ENCODE measurements around the gene PRUNE2. TPM values are rescaled to one million over a fixed set of nuclear protein-coding genes. Genes with fewer than 3 reads are reported as not detected.
A peak's percentile ranks its signal among the peaks of the same experiment; 100 is the strongest.

PRUNE2 gene
- total RNA-seq, 2 donors from 2014 or later: 0.24 to 0.39 TPM

- no peaks in the 10 kb centered on the region for H3K9me3 Mint-ChIP-seq
- no peaks in the 10 kb centered on the region for H3K36me3 Mint-ChIP-seq (ENCODE audit: low read depth)
- ATAC-seq (replicated peaks): no peak
- H3K27ac Mint-ChIP-seq: no peak overlapping the region
- H3K4me1 Mint-ChIP-seq: no peaks in the 10 kb centered on the region
- no peak overlapping the region for H3K4me3 Mint-ChIP-seq
- peaks cover under 1% of the 10 kb centered on the region for H3K27me3 Mint-ChIP-seq
Observed at GRCh38 chr9:76586390-76587314, 319.3 kb downstream of the PRUNE2 start.

GRCh38 chr9:76585487-76586389, 320.2 kb downstream of the PRUNE2 start:
- Mint-ChIP-seq H3K36me3 (ENCODE audit: low read depth) (no peaks in the 10 kb centered on the region), H3K9me3 (no peaks in the 10 kb centered on the region), H3K27me3 (peaks cover 4% of the 10 kb centered on the region), H3K4me3 (no peak overlapping the region), H3K27ac (no peak overlapping the region), H3K4me1 (no peaks in the 10 kb centered on the region)
- no peak for ATAC-seq (replicated peaks)

- Mint-ChIP-seq H3K9me3 (no peaks in the 10 kb centered on the region), H3K27me3 (peaks cover 4% of the 10 kb centered on the region)
Observed at GRCh38 chr9:76583256-76583655, 322.7 kb downstream of the PRUNE2 start.

GRCh38 chr9:76581731-76582130, 324.2 kb downstream of the PRUNE2 start:
- no peak overlapping the region for H3K27ac Mint-ChIP-seq
- ATAC-seq (replicated peaks): no peak
- peaks cover 8% of the 10 kb centered on the region for H3K27me3 Mint-ChIP-seq
- no peaks in the 10 kb centered on the region for H3K36me3 Mint-ChIP-seq (ENCODE audit: low read depth)
- H3K9me3 Mint-ChIP-seq: no peaks in the 10 kb centered on the region
- no peak overlapping the region for H3K4me3 Mint-ChIP-seq
- peaks cover 3% of the 10 kb centered on the region for H3K4me1 Mint-ChIP-seq

More at GRCh38 chr9:76583256-76583655, 322.7 kb downstream of the PRUNE2 start:
- H3K27ac Mint-ChIP-seq: no peak overlapping the region
- ATAC-seq (replicated peaks): no peak
- no peaks in the 10 kb centered on the region for H3K36me3 Mint-ChIP-seq (ENCODE audit: low read depth)
- H3K4me1 Mint-ChIP-seq: no peaks in the 10 kb centered on the region
- H3K4me3 Mint-ChIP-seq: no peak overlapping the region

- no peak for ATAC-seq (replicated peaks)
Observed at GRCh38 chr9:76580820-76581219, 325.1 kb downstream of the PRUNE2 start.

GRCh38 chr9:76580188-76580587, 325.7 kb downstream of the PRUNE2 start:
- no peak for ATAC-seq (replicated peaks)
- H3K4me3 Mint-ChIP-seq: no peak overlapping the region

More at GRCh38 chr9:76580820-76581219, 325.1 kb downstream of the PRUNE2 start:
- peaks cover 6% of the 10 kb centered on the region for H3K4me1 Mint-ChIP-seq
- H3K27me3 Mint-ChIP-seq: peaks cover 8% of the 10 kb centered on the region
- no peaks in the 10 kb centered on the region for H3K36me3 Mint-ChIP-seq (ENCODE audit: low read depth)
- H3K4me3 Mint-ChIP-seq: no peak overlapping the region
- H3K27ac Mint-ChIP-seq: no peak overlapping the region
- H3K9me3 Mint-ChIP-seq: no peaks in the 10 kb centered on the region

GRCh38 chr9:76576344-76576743, 329.6 kb downstream of the PRUNE2 start:
- Mint-ChIP-seq H3K4me3 (peak overlapping the region; percentile 18), H3K36me3 (ENCODE audit: low read depth) (no peaks in the 10 kb centered on the region), H3K9me3 (no peaks in the 10 kb centered on the region), H3K27ac (peak overlapping the region; percentile 69), H3K4me1 (peaks cover 6% of the 10 kb centered on the region), H3K27me3 (peaks cover 16% of the 10 kb centered on the region)
- peak; percentile 84 for ATAC-seq (replicated peaks)

More at GRCh38 chr9:76580188-76580587, 325.7 kb downstream of the PRUNE2 start:
- H3K36me3 Mint-ChIP-seq (ENCODE audit: low read depth): no peaks in the 10 kb centered on the region
- no peak overlapping the region for H3K27ac Mint-ChIP-seq
- H3K9me3 Mint-ChIP-seq: no peaks in the 10 kb centered on the region
- H3K4me1 Mint-ChIP-seq: peaks cover 6% of the 10 kb centered on the region
- peaks cover 8% of the 10 kb centered on the region for H3K27me3 Mint-ChIP-seq

- no peak for ATAC-seq (replicated peaks)
- Mint-ChIP-seq H3K4me1 (peaks cover 6% of the 10 kb centered on the region), H3K4me3 (peak overlapping the region; percentile 18), H3K27me3 (peaks cover 16% of the 10 kb centered on the region), H3K9me3 (peaks cover 2% of the 10 kb centered on the region), H3K36me3 (ENCODE audit: low read depth) (no peaks in the 10 kb centered on the region), H3K27ac (peak overlapping the region; percentile 69)
Observed at GRCh38 chr9:76575761-76576160, 330.2 kb downstream of the PRUNE2 start.

GRCh38 chr9:76573905-76574760, 331.8 kb downstream of the PRUNE2 start:
- H3K4me3 Mint-ChIP-seq: no peak overlapping the region
- H3K36me3 Mint-ChIP-seq (ENCODE audit: low read depth): no peaks in the 10 kb centered on the region
- peaks cover 20% of the 10 kb centered on the region for H3K27me3 Mint-ChIP-seq
- H3K9me3 Mint-ChIP-seq: peaks cover 7% of the 10 kb centered on the region
- peaks cover 6% of the 10 kb centered on the region for H3K4me1 Mint-ChIP-seq
- ATAC-seq (replicated peaks): no peak
- no peak overlapping the region for H3K27ac Mint-ChIP-seq

GRCh38 chr9:76573408-76573807, 332.5 kb downstream of the PRUNE2 start:
- Mint-ChIP-seq H3K27me3 (peaks cover 20% of the 10 kb centered on the region), H3K9me3 (peaks cover 7% of the 10 kb centered on the region), H3K4me3 (no peak overlapping the region), H3K36me3 (ENCODE audit: low read depth) (no peaks in the 10 kb centered on the region), H3K27ac (no peak overlapping the region), H3K4me1 (peaks cover 6% of the 10 kb centered on the region)
- no peak for ATAC-seq (replicated peaks)

GRCh38 chr9:76572151-76572550, 333.8 kb downstream of the PRUNE2 start:
- ATAC-seq (replicated peaks): no peak
- peaks cover 4% of the 10 kb centered on the region for H3K4me1 Mint-ChIP-seq
- no peak overlapping the region for H3K27ac Mint-ChIP-seq
- H3K4me3 Mint-ChIP-seq: peak overlapping the region; percentile 58
- H3K27me3 Mint-ChIP-seq: peaks cover 16% of the 10 kb centered on the region
- peaks cover 7% of the 10 kb centered on the region for H3K9me3 Mint-ChIP-seq
- no peaks in the 10 kb centered on the region for H3K36me3 Mint-ChIP-seq (ENCODE audit: low read depth)

GRCh38 chr9:76571743-76572146, 334.2 kb downstream of the PRUNE2 start:
- H3K9me3 Mint-ChIP-seq: peaks cover 7% of the 10 kb centered on the region
- H3K27ac Mint-ChIP-seq: no peak overlapping the region
- no peaks in the 10 kb centered on the region for H3K36me3 Mint-ChIP-seq (ENCODE audit: low read depth)
- H3K4me3 Mint-ChIP-seq: peak overlapping the region; percentile 58
- peaks cover 3% of the 10 kb centered on the region for H3K4me1 Mint-ChIP-seq
- H3K27me3 Mint-ChIP-seq: peaks cover 16% of the 10 kb centered on the region
- ATAC-seq (replicated peaks): no peak

GRCh38 chr9:76571288-76571687, 334.6 kb downstream of the PRUNE2 start:
- Mint-ChIP-seq H3K4me3 (peak overlapping the region; percentile 58), H3K9me3 (peaks cover 7% of the 10 kb centered on the region), H3K4me1 (peaks cover 3% of the 10 kb centered on the region), H3K27me3 (peaks cover 16% of the 10 kb centered on the region), H3K27ac (peak overlapping the region; percentile 15), H3K36me3 (ENCODE audit: low read depth) (no peaks in the 10 kb centered on the region)
- peak; percentile 89 for ATAC-seq (replicated peaks)

GRCh38 chr9:76570826-76571225, 335.1 kb downstream of the PRUNE2 start:
- no peak for ATAC-seq (replicated peaks)
- peaks cover 16% of the 10 kb centered on the region for H3K27me3 Mint-ChIP-seq
- no peaks in the 10 kb centered on the region for H3K36me3 Mint-ChIP-seq (ENCODE audit: low read depth)
- peaks cover 7% of the 10 kb centered on the region for H3K9me3 Mint-ChIP-seq
- H3K27ac Mint-ChIP-seq: peak overlapping the region; percentile 15
- peak overlapping the region; percentile 58 for H3K4me3 Mint-ChIP-seq
- no peaks in the 10 kb centered on the region for H3K4me1 Mint-ChIP-seq
